DOHH2 (cell line): Measurements from ENCODE around the gene C1orf226.

Experiments used
- EZH2phosphoT487 ChIP-seq: fragments of 200-600 bp; sonication (generic); IDR thresholded peaks from 2 replicates; pipeline ENCODE4 v1.6.1; 2017; ENCODE audit warnings: borderline replicate concordance, mild to moderate bottlenecking, antibody characterized with exemption, low read length, moderate library complexity, mixed read lengths
- TF ChIP-seq, protein P1 (sequence below): fragments of 200-600 bp; sonication (generic); IDR thresholded peaks from one replicate; pipeline ENCODE4 v1.5.1; 2014; ENCODE audit warnings: antibody characterized with exemption, mild to moderate bottlenecking, low read depth, low read length; ENCODE audit not compliant: poor library complexity, severe bottlenecking

DNA sequence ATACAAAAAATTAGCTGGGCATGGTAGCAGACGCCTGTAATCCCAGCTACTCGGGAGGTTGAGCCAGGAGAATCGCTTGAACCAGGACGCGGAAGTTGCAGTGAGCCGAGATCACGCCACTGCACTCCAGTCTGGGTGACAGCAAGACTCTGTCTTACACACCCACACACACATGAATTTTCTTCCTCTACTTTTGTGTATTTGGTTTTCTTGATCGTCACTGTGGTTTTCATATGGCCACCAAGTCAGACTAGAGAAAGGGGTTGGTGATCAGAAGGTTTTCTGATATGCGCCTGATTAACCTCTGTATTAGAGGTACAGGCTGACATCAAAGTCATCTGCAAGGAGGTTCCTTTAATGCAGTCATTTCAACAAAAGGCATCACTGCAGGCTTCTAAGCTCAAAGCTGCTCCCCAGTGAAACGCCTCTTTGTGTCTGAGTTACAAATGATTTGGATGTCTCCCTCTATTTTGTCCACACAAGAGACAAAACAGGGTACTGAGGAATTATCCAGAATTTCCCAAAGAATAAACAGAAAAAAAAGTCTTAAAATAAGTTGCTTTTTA lies 19.3 kb downstream of the C1orf226 start:
- TF ChIP-seq, protein P1, sequence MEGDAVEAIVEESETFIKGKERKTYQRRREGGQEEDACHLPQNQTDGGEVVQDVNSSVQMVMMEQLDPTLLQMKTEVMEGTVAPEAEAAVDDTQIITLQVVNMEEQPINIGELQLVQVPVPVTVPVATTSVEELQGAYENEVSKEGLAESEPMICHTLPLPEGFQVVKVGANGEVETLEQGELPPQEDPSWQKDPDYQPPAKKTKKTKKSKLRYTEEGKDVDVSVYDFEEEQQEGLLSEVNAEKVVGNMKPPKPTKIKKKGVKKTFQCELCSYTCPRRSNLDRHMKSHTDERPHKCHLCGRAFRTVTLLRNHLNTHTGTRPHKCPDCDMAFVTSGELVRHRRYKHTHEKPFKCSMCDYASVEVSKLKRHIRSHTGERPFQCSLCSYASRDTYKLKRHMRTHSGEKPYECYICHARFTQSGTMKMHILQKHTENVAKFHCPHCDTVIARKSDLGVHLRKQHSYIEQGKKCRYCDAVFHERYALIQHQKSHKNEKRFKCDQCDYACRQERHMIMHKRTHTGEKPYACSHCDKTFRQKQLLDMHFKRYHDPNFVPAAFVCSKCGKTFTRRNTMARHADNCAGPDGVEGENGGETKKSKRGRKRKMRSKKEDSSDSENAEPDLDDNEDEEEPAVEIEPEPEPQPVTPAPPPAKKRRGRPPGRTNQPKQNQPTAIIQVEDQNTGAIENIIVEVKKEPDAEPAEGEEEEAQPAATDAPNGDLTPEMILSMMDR = no peak
- no peak for TF ChIP-seq EZH2phosphoT487
